LNCAP (cell line): Measurements from ENCODE around the gene MFSD2A.

ENCODE experiments used
- TF ChIP-seq, protein P1 (sequence below): fragments of 450-650 bp; IDR thresholded peaks from 2 replicates; pipeline ENCODE4 v1.5.1; 2017; ENCODE audit warnings: mild to moderate bottlenecking

The MFSD2A gene

DNA sequence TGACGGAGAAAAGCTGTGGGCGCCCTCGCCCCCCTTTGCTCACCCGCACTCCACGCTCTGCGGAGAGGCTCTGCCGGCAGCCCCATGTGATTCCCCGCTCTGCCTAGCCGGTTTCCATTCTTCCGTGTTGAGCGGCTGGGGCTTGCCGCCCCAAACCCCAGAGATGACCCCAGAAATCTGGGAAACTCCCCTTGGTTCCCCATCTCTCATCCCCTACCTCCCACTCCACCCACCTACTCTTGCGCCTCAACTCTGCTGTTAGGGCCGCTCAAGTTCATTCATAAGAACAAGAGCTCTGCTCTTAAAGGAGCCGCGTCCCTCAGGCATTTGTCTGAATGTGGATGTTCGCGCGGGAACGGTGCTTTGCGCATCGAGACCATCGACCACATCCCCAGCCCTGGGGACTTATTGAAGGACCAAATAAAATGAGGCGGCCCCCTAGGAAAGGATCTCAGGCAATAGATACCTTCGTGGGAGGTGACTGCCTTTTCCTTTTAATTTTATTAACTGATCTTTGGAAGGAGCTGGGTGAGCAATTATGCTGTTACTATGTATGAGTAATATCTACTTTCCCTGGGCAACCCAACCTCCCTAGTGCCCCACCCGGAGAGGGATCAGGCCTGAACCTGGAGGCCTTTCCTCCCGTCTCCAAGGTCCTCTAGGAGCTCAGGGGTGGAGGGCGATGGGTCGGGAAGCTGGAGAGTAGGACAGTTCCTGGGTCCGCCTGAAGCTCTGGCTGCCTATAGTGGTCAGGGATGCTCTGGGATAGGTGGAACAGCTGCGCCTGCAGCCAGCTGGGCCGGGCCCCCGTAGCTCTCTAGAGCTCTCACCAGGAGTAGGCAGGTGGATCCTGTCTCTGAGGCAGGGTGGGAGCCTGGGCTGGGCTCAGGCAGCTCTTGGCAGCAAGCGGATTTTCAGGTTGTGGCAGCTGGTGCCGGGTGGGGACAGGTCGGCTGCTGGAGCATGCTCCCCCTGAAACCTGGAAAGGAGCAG, 898 bp downstream of the MFSD2A start:
- TF ChIP-seq, protein P1, sequence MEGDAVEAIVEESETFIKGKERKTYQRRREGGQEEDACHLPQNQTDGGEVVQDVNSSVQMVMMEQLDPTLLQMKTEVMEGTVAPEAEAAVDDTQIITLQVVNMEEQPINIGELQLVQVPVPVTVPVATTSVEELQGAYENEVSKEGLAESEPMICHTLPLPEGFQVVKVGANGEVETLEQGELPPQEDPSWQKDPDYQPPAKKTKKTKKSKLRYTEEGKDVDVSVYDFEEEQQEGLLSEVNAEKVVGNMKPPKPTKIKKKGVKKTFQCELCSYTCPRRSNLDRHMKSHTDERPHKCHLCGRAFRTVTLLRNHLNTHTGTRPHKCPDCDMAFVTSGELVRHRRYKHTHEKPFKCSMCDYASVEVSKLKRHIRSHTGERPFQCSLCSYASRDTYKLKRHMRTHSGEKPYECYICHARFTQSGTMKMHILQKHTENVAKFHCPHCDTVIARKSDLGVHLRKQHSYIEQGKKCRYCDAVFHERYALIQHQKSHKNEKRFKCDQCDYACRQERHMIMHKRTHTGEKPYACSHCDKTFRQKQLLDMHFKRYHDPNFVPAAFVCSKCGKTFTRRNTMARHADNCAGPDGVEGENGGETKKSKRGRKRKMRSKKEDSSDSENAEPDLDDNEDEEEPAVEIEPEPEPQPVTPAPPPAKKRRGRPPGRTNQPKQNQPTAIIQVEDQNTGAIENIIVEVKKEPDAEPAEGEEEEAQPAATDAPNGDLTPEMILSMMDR = no peak

DNA sequence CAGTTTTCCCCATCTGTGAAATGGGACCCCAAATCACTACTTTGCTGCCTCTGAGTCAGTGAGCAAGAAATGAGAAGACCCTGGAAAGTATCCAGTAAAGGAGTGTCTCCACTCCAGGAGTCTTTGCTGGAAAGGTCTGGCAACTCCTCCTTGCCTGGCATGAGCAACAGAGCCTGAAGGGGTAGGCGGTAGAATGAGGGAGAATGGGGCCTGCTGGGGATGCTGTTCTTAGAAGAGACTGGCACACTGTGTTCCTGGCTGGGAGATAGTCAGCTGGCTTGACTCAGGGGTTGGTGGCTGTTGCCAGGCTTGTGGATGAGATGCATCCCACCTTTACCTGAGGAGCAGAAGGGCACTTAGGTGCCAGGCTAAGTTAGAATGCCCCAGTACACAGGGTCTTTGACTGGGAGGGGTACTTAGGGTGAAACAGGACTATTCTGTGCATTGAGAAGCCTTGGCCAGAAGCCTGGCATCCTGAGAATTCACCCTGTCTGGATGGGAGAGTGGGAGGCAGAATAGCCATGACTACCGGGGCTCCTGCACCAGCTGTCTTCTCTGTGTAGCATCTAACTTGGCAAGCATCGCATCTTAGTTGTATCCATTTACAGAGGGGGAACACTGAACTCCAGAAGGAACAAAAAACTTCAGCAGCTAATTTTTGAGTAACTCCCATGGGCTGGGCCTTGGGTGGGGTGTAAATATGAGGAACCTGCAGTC, 2.5 kb downstream of the MFSD2A start:
- TF ChIP-seq, protein P1 = no peak

DNA sequence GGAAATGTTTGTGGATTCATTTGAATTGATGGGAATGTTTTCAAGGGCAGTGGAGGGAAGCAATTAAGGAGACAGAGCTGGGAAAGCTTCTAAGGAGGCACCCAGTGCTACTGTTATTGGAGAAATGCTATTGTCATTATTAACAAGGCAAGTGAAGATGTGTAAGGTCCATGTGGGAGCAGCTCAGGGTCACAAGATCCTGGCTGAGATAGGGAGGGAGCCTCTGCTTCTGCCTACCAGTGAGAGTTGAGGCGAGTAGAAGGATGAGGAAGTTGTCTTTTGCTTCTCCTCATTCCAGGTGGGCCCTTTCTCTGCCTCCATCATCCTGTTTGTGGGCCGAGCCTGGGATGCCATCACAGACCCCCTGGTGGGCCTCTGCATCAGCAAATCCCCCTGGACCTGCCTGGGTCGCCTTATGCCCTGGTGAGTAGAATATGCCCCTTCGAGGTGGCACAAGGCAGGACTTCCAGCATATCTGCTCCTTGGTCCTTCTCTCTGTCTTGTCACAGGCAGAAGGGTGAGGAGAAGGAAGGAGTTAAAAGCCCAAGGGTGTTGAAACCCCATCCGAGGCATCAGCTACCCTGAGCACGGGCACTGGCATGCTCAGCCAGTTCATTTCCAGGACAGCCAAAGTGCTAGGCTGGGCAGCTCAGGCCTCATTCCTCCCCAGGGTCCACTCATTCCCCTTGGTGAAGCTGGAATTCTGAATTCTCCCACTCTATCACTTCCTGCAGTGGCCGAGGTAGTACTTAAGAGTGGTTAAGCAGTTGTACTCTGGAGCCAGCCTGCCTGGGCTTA, 3.7 kb downstream of the MFSD2A start:
- TF ChIP-seq, protein P1 = no peak

DNA sequence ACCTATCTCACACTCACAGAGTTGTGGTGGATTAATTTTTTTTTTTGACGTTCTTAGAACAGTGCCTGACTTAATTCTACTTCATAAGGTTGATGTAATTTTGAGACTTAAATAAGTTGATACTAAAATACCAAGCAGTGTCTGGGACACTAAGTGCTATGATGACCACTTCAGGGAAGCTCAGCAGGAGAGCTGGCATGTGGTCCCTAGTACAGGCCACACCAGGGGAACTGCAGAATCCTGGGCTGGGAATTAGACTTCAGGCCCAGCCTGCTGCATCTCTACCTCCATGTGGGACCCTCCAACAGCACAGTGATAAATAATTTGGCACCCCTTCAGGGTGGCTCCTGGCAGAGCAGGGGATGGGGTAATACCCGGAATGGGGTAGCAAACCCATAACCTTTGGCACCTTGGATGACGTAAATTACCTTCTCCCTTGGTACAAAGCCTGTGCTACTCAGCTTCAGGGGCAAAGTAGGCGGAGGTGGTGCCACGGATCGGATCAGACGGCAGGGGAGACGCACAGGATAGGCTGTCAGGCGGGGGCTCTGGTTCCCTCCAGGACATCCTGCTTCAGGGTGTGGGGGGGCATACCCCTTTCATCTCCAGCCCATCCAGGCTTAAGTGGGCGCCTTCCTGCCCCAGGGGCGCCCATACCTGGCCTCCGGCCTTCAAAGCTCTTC, 4.8 kb downstream of the MFSD2A start:
- TF ChIP-seq, protein P1 = no peak

DNA sequence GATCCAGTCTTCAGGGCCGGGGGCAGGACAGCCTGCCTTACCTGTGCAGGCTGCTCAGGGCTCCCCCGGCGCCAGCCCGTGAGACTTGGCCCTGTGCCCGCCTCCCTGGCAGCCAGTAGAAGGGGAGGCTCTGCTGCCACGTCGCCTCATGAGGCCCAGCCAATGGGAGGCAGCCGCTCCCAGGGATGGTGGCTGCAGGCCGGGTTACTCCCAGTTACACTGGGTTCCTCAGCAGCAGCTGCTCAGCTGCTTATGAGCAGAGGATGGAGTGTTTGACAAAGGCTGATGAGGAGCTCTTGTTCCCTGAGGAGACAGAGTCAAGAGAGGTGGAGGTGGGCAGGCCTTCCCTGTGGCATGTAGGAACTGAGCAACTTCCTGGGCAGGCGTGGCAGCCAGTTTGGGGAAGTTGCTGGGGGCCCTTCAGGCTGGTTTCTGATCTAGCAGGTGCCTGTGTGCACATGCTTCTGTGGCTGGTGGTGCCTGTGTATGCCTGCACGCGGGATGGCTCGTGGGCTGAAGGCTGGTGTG, 5.5 kb downstream of the MFSD2A start:
- TF ChIP-seq, protein P1 = no peak

DNA sequence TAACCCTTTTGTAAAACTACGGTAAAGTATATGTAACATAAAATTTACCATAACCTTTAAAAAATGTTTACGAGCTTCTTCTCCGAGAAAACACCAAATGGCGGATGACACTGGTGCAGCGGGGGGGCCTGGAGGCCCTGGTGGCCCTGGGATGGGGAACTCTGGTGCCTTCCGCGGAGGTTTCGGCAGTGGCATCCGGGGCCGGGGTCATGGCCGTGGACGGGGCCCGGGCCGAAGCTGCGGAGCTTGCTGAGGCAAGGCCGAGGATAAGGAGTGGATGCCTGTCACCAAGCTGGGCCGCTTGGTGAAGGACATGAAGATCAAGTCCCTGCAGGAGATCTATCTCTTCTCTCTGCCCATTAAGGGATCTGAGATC, 7.5 kb downstream of the MFSD2A start:
- TF ChIP-seq, protein P1 = no peak

DNA sequence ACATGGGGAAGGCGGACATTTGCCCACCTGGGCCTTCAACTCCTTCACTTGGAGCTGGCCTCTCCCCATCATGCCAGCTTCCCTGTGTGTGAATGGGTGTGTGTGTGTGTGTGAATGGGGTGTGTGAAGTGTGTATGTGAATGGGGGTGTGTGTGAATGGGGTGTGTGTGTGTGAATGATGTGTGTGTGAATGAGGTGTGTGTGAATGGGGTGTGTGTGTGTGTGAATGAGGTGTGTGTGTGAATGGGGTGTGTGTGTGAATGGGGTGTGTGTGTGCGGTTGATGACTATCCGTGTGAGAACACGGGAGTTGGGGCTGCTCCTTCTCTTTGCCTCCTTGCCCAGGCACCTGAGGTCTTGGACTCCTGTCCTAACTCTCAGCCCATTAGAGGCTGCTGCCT, 9.6 kb downstream of the MFSD2A start:
- TF ChIP-seq, protein P1 = no peak
